Measurements from ENCODE around the gene UGT1A8. TPM values are rescaled to one million over a fixed set of nuclear protein-coding genes. Genes with fewer than 3 reads are reported as not detected.

Gene UGT1A8
- total and polyA plus RNA-seq, 2 donors (not counting 1 experiment from before 2014, with no cell fraction given): not detected

GRCh38 chr2:233780771-233781170 is 163.3 kb downstream of the UGT1A8 start:
- H3K9me3 ChIP-seq (ENCODE audit: control extremely low read depth in 1 of 3, control insufficient read depth in 2 of 3, insufficient read depth in 1 of 3, low read length in 2 of 3): peaks cover 2 to 14% (median 3%) of the 10 kb centered on the region in 3 donors
- no peaks in the 10 kb centered on the region for H3K4me1 Mint-ChIP-seq
- H3K4me3 ChIP-seq (ENCODE audit: control extremely low read depth in 1 of 5, extremely low read depth in 1 of 5, insufficient read depth in 1 of 5, low read depth in 2 of 5, low read length in 4 of 5): no peak overlapping the region
- H3K9ac ChIP-seq (ENCODE audit: low read length): no peak overlapping the region
- POLR2A ChIA-PET: no interaction called here
- H3K27me3 Mint-ChIP-seq: peaks cover 29% of the 10 kb centered on the region
- H3K4me1 ChIP-seq (ENCODE audit: control insufficient read depth in 2 of 2, insufficient read depth in 2 of 2, low read length in 2 of 2): no peaks in the 10 kb centered on the region
- peaks cover 0 to 10% (median 1%) of the 10 kb centered on the region in 4 experiments for H3K27me3 ChIP-seq (replicated peaks in 1 of 4; ENCODE audit: control extremely low read depth in 1 of 4, control insufficient read depth in 3 of 4, insufficient read depth in 4 of 4, low read length in 3 of 4)
- WGBS (ENCODE audit: insufficient coverage): no CpG with 5 or more reads among the region's 4 CpGs
- peaks cover 3% of the 10 kb centered on the region for H3K9me3 Mint-ChIP-seq (ENCODE audit: insufficient read depth)
- no peaks in the 10 kb centered on the region for H3K79me2 ChIP-seq (ENCODE audit: control insufficient read depth, insufficient read depth, low read length)
- H3K4me3 Mint-ChIP-seq: no peak overlapping the region
- intact Hi-C loops (cut with micrococcal nuclease): no loop called here
- TF ChIP-seq, protein P1, sequence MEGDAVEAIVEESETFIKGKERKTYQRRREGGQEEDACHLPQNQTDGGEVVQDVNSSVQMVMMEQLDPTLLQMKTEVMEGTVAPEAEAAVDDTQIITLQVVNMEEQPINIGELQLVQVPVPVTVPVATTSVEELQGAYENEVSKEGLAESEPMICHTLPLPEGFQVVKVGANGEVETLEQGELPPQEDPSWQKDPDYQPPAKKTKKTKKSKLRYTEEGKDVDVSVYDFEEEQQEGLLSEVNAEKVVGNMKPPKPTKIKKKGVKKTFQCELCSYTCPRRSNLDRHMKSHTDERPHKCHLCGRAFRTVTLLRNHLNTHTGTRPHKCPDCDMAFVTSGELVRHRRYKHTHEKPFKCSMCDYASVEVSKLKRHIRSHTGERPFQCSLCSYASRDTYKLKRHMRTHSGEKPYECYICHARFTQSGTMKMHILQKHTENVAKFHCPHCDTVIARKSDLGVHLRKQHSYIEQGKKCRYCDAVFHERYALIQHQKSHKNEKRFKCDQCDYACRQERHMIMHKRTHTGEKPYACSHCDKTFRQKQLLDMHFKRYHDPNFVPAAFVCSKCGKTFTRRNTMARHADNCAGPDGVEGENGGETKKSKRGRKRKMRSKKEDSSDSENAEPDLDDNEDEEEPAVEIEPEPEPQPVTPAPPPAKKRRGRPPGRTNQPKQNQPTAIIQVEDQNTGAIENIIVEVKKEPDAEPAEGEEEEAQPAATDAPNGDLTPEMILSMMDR (IDR thresholded peaks at IDR 0.05): no peak
- TF ChIP-seq EZH2 (IDR thresholded peaks at IDR 0.05; ENCODE audit: borderline replicate concordance, insufficient read depth, low read depth, low read length, poor library complexity, severe bottlenecking): no peak
- DNase-seq (no peak), ATAC-seq (ENCODE audit: low read depth) (no peak)
- no peaks in the 10 kb centered on the region for H3K36me3 ChIP-seq (replicated peaks in 1 of 2; ENCODE audit: control extremely low read depth in 1 of 2, control insufficient read depth in 1 of 2, extremely low read depth in 1 of 2, insufficient read depth in 2 of 2, low read length in 1 of 2)
- CTCF ChIA-PET: no interaction called here
- H3K27ac Mint-ChIP-seq: no peak overlapping the region
- H4K20me1 ChIP-seq (ENCODE audit: control insufficient read depth, insufficient read depth, low read length, poor library complexity, severe bottlenecking): no peaks in the 10 kb centered on the region
- no peak overlapping the region for H2AFZ ChIP-seq (ENCODE audit: insufficient read depth, low read depth, low read length, poor library complexity, severe bottlenecking)
- no peak overlapping the region for H3K27ac ChIP-seq (ENCODE audit: low read length in 2 of 2)
- no peak overlapping the region for H3K4me2 ChIP-seq (replicated peaks; ENCODE audit: low read depth, low read length, poor library complexity, severe bottlenecking)

- no peaks in the 10 kb centered on the region for H3K27me3 ChIP-seq (replicated peaks in 1 of 4; ENCODE audit: control extremely low read depth in 1 of 4, control insufficient read depth in 3 of 4, insufficient read depth in 4 of 4, low read length in 3 of 4)
- ATAC-seq (ENCODE audit: low read depth) (no peak), DNase-seq (no peak)
- no peak overlapping the region for H3K4me3 ChIP-seq (ENCODE audit: control extremely low read depth in 1 of 5, extremely low read depth in 1 of 5, insufficient read depth in 1 of 5, low read depth in 2 of 5, low read length in 4 of 5)
- 87% methylated on average over 7 of the region's 7 CpGs for WGBS (ENCODE audit: insufficient coverage)
- ChIA-PET CTCF (no interaction called here), POLR2A (no interaction called here)
- H4K20me1 ChIP-seq (ENCODE audit: control insufficient read depth, insufficient read depth, low read length, poor library complexity, severe bottlenecking): no peaks in the 10 kb centered on the region
- Mint-ChIP-seq H3K4me3 (no peak overlapping the region), H3K27me3 (peaks cover 15% of the 10 kb centered on the region), H3K4me1 (no peaks in the 10 kb centered on the region), H3K27ac (no peak overlapping the region), H3K9me3 (ENCODE audit: insufficient read depth) (peaks cover 5% of the 10 kb centered on the region)
- H3K4me1 ChIP-seq (ENCODE audit: control insufficient read depth in 2 of 2, insufficient read depth in 2 of 2, low read length in 2 of 2): no peaks in the 10 kb centered on the region
- no peak overlapping the region for H3K9ac ChIP-seq (ENCODE audit: low read length)
- no peak overlapping the region for H2AFZ ChIP-seq (ENCODE audit: insufficient read depth, low read depth, low read length, poor library complexity, severe bottlenecking)
- peaks cover 0 to 8% (median 0%) of the 10 kb centered on the region in 3 donors for H3K9me3 ChIP-seq (ENCODE audit: control extremely low read depth in 1 of 3, control insufficient read depth in 2 of 3, insufficient read depth in 1 of 3, low read length in 2 of 3)
- no peaks in the 10 kb centered on the region for H3K36me3 ChIP-seq (replicated peaks in 1 of 2; ENCODE audit: control extremely low read depth in 1 of 2, control insufficient read depth in 1 of 2, extremely low read depth in 1 of 2, insufficient read depth in 2 of 2, low read length in 1 of 2)
- intact Hi-C loops (cut with micrococcal nuclease): no loop called here
- no peak overlapping the region for H3K4me2 ChIP-seq (replicated peaks; ENCODE audit: low read depth, low read length, poor library complexity, severe bottlenecking)
- no peaks in the 10 kb centered on the region for H3K79me2 ChIP-seq (ENCODE audit: control insufficient read depth, insufficient read depth, low read length)
- TF ChIP-seq, protein P1 (IDR thresholded peaks at IDR 0.05): no peak
- no peak for TF ChIP-seq EZH2 (IDR thresholded peaks at IDR 0.05; ENCODE audit: borderline replicate concordance, insufficient read depth, low read depth, low read length, poor library complexity, severe bottlenecking)
- H3K27ac ChIP-seq (ENCODE audit: low read length in 2 of 2): no peak overlapping the region
Observed at GRCh38 chr2:233789554-233789953, 172.1 kb downstream of the UGT1A8 start.

Measured in B cell (primary cell).